Fibroblast of skin of back (primary cell): ENCODE measurements around the gene MAP2K3.
"Not testable (repeated sequence)": the region's sequence is repeated elsewhere in the genome, so short reads cannot be mapped to it uniquely, and the experiment has no call there.

Experiments
- DNase-seq: peaks from one replicate; pipeline ENCODE4 v3.0.0-alpha.2; 2013

The MAP2K3 gene

GRCh38 chr17:21297026-21297520, 12.6 kb downstream of the MAP2K3 start:
- DNase-seq = no peak

- DNase-seq = no peak
Measured at GRCh38 chr17:21297597-21297996, 13.1 kb downstream of the MAP2K3 start.

DNA sequence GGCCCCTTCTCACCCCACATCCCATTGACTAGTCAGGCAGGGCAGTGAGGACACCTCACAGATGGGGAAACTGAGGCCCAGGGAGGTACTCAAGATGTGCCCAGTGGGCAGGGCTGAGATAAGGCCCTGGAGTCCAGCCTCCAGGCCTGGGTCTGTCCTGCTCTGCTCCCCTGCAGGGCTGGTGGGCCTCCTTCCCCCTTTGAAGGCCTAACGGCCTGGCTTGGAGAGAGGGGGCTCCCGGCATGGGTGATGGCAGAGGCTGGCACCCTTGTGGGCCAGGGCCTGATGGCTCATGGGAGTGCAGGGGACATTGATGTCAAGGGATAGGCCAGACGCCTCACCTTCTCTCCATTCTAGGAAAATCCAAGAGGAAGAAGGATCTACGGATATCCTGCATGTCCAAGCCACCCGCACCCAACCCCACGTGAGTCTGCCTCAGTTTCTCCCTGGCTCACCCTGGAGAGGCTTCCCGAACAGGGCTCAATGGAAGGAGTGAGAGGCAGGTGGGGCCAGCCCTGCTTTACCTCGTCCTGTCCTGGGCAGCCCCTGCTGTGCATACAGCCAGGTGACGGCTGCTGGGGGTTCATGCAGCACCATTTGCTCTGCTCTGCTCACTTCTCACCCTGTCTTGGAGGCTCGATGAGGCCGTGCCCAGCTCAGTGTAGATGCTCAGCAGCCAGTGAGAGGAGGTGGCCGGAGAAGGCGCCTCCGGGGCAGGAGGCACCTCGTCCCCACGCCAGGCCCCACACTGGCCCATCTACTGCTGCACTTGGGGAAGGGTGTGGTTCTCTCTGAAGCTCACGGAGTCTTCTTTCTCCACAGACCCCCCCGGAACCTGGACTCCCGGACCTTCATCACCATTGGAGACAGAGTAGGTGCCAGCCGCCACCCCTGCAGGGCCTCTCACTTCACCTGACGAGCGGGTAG, 13.8 kb downstream of the MAP2K3 start:
- DNase-seq = no peak

- no peak for DNase-seq
Measured at GRCh38 chr17:21298983-21299519, 14.5 kb downstream of the MAP2K3 start.

GRCh38 chr17:21299981-21300600, 15.6 kb downstream of the MAP2K3 start:
- no peak for DNase-seq

DNA sequence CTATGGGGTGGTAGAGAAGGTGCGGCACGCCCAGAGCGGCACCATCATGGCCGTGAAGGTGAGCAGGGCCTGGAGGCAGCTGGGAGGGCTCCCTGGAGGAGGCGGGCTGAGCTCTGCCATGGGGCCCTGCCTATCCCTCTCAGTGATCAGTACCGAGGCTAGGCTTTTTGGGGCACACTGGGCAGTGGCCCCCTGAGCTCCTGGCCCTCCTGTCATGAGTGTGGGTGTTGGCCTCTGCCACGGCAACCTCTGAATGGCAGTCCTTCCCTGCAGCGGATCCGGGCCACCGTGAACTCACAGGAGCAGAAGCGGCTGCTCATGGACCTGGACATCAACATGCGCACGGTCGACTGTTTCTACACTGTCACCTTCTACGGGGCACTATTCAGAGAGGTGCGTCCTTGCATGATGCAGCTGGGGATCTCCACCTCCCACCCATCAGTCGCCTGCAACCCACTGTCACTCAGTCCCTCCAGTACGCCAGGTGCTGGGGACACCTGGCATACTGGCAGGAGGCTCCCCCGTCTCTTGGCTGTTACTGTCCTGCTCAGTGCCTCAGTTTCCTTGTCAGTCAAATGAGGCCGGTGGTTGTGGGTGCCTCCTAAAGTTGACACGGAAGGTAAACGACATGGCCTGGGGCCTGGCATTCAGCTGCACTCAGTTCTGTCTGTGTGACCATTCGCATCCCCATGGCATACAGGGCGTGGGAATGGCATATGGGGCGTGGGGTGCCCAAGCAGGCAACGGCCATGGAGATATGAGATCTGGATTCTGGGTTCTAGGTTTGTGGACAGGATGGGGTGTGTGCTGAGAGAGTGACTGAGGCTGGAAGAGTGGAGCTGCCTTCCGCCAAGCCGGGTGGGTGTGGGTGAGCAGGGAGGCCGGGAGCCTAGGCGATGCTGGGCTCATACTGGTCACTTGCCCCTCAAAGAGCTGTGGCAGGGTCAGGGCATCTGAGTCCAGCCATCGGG, 16.4 kb downstream of the MAP2K3 start:
- no peak for DNase-seq

- DNase-seq = no peak
Measured at GRCh38 chr17:21301593-21302550, 17.4 kb downstream of the MAP2K3 start.

DNA sequence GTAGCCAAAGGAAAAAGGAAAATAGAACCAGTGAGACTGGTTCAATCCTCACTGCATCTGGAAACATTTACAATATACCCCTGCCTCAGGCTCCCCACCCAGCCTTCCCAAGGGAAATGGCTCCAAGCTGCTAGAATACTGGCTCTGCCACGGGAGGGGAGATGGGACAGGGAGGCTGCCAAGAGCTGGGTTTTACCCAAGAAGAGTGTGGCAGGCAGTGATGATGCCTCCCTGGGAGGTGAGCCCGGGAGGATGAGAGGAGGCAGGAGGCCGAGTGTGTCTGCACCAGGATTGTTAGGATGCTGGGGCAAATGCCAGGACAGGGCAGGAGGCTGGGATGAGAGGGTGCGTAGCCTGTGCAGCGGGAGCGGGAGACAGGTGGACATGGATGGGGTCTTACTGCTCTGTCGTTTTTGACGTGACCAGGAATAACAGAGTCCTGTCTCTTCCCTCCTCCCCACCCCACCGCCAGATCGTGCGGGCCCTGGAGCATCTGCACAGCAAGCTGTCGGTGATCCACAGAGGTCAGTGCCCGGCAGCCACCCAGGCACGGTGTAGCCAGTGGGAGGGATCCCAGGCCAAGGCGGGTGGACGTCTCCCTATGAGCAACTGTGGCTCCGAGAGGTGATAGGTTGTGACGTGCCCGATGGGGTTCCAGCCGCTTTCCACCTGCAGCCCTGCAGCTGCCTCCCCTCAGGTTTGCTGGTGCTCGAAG, 18.4 kb downstream of the MAP2K3 start:
- DNase-seq = no peak

- DNase-seq = no peak
Measured at GRCh38 chr17:21303441-21304065, 19.0 kb downstream of the MAP2K3 start.

- no peak for DNase-seq
Measured at GRCh38 chr17:21304091-21304490, 19.6 kb downstream of the MAP2K3 start.

GRCh38 chr17:21304551-21305151, 20.1 kb downstream of the MAP2K3 start:
- DNase-seq = not testable (repeated sequence)

- DNase-seq = not testable (repeated sequence)
Measured at GRCh38 chr17:21305431-21306180, 21.1 kb downstream of the MAP2K3 start.

- DNase-seq = not testable (repeated sequence)
Measured at GRCh38 chr17:21306611-21307272, 22.2 kb downstream of the MAP2K3 start.

- DNase-seq = not testable (repeated sequence)
Measured at GRCh38 chr17:21307273-21307625, 22.7 kb downstream of the MAP2K3 start.

GRCh38 chr17:21308931-21309381, 24.4 kb downstream of the MAP2K3 start:
- not testable (repeated sequence) for DNase-seq

DNA sequence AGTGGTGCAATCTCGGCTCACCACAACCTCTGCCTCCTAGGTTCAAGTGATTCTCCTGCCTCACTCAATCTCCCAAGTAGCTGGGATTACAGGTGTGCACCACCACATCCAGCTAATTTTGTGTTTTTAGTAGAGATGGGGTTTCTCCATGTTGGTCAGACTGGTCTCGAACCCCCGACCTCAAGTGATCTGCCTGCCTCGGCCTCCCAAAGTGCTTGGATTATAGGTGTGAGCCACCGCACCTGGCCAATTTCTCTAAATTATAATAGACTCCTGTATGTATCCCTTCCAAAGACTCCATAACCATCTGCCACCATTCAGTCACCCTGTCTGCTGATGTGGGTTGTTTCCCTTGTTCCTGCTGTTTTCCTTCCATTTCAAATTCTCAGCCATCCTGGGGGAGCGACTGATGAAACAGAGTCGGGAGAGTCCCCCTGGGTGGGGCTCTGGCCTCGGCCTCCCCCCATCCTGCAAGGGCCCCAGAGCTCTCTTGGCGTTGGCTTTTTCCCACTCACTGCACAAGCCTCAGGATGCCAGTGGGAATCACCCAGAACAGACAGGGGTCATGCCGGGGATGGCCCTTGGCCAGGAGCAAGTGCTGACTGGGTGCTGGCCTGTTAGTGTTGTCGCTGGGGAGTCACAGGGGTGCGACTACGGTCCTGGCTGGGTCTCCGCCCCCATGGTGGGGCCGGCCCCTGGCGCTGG, 25.7 kb downstream of the MAP2K3 start:
- DNase-seq = not testable (repeated sequence)
